ENCODE data around the gene MEGF10. TPM values are rescaled to one million over a fixed set of nuclear protein-coding genes. Genes with fewer than 3 reads are reported as not detected.

The MEGF10 gene
- total RNA-seq, 4 donors from 2014 or later = 0.57 to 6.0 (median 4.3) TPM

DNA sequence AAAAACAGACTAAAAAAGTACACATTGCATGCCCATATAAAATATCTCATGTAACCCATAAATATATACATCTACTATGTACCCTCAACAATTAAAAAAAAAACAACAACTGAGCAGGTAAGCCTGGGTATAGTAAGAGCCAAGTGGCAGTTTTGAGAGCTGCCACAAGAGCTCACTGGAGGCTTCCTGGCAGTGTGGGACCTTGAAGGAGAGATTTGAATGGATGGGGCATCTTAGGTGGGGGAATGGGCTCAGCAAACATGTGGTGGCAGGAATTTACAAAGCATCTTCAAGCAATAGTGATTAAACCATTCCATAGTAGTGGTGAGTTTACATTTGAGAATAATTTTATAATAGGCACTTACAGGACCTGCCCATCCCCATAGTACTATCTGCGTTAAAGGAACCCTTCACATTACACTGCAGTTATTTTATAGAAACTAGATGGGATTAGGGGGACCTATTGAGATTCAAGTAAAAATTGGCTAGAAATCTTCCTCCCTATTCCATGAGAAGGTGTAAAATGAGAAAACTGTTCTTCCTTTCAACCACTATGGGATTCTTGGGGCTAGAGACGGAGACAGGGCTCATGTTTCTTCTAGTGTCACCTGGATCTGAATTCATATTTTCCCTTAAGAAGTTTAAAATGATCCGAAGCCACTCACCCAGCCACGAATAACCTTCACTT is 6.9 kb downstream of the MEGF10 start:
- no peak overlapping the region for H3K4me3 ChIP-seq (ENCODE audit: low read depth, poor library complexity, severe bottlenecking)
- 77 to 89% methylated on average over 4 of the region's 4 CpGs for WGBS, 2 donors
- DNase-seq (ENCODE audit: low spot score in 2 of 2) = no peak
- intact Hi-C loops (cut with DNase I; ENCODE audit: low total_unique reads) = no loop called here
- no peak for TF ChIP-seq POLR2A (IDR thresholded peaks at IDR 0.05)
- TF ChIP-seq, protein P1, sequence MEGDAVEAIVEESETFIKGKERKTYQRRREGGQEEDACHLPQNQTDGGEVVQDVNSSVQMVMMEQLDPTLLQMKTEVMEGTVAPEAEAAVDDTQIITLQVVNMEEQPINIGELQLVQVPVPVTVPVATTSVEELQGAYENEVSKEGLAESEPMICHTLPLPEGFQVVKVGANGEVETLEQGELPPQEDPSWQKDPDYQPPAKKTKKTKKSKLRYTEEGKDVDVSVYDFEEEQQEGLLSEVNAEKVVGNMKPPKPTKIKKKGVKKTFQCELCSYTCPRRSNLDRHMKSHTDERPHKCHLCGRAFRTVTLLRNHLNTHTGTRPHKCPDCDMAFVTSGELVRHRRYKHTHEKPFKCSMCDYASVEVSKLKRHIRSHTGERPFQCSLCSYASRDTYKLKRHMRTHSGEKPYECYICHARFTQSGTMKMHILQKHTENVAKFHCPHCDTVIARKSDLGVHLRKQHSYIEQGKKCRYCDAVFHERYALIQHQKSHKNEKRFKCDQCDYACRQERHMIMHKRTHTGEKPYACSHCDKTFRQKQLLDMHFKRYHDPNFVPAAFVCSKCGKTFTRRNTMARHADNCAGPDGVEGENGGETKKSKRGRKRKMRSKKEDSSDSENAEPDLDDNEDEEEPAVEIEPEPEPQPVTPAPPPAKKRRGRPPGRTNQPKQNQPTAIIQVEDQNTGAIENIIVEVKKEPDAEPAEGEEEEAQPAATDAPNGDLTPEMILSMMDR (IDR thresholded peaks at IDR 0.05) = no peak

DNA sequence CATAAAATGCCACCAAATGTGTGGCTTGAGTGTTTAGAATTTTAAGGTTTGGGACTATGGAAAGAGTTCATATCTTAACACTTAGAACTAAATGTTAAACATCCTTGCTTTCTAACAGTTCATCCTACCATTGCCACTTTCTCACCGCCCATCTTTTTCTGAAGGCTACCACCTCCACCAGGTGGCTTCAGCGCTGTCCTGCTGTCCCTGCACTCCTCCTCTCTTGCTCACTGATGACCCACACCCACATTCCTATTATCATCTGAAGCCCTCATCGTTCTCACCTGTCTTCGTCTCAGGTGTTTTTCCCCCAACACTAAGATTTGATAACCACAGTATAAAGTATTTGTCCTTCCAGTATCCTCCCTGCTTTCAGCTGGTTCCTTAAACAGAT is 7.4 kb downstream of the MEGF10 start:
- WGBS, 2 donors = 84 to 87% methylated on average over 4 of the region's 4 CpGs
- TF ChIP-seq POLR2A (IDR thresholded peaks at IDR 0.05) = no peak
- TF ChIP-seq, protein P1 (IDR thresholded peaks at IDR 0.05) = no peak
- DNase-seq (ENCODE audit: low spot score in 2 of 2) = no peak
- intact Hi-C loops (cut with DNase I; ENCODE audit: low total_unique reads) = no loop called here
- no peak overlapping the region for H3K4me3 ChIP-seq (ENCODE audit: low read depth, poor library complexity, severe bottlenecking)

DNA sequence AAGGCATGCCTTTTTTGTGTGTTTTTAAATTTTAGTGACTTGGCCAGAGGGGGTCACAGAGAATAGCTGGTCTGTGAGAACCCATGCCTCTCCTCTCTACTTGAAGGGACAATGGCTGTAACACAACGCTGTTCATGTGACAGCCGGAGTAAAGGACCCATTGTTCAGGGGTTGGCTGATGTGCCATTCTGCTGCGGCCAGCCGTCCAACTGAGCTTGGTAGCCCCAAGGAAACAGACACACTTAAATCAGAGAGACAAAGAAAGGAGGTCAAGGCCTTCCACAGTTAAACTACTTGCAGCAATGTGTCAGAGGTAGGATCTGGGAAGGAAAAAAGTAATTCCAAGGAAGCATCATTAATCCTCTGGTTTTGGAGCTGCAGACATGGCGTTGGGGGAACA is 8.1 kb downstream of the MEGF10 start:
- TF ChIP-seq, protein P1 (IDR thresholded peaks at IDR 0.05) = no peak
- TF ChIP-seq POLR2A (IDR thresholded peaks at IDR 0.05) = no peak
- WGBS, 2 donors = 83 to 89% methylated on average over 5 of the region's 5 CpGs
- H3K4me3 ChIP-seq (ENCODE audit: low read depth, poor library complexity, severe bottlenecking) = no peak overlapping the region
- intact Hi-C loops (cut with DNase I; ENCODE audit: low total_unique reads) = no loop called here
- DNase-seq (ENCODE audit: low spot score in 2 of 2) = no peak

DNA sequence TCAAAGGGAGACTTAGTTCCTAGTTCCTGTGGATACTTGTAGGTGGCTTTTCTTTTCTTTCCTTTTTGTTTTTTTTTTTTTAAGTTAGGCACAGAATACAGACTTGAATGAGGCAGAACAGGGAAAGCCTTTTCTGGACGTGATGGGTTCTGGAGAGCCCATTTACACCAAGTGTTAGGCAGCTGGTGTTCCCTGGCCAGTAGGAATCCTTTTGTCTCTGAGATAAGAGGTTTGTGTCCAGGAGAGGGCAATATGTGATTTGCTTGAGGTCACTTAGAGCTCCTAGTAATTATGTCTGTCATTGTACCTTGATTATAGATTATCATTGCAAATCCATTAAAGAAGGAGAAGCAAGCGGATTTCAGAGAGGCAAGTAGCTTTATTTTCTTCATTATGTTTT is 9.1 kb downstream of the MEGF10 start:
- TF ChIP-seq, protein P1 (IDR thresholded peaks at IDR 0.05) = no peak
- no peak for TF ChIP-seq POLR2A (IDR thresholded peaks at IDR 0.05)
- 65 to 73% methylated on average over 2 of the region's 2 CpGs for WGBS, 2 donors
- no peak for DNase-seq (ENCODE audit: low spot score in 2 of 2)
- no peak overlapping the region for H3K4me3 ChIP-seq (ENCODE audit: low read depth, poor library complexity, severe bottlenecking)
- intact Hi-C loops (cut with DNase I; ENCODE audit: low total_unique reads) = no loop called here

DNA sequence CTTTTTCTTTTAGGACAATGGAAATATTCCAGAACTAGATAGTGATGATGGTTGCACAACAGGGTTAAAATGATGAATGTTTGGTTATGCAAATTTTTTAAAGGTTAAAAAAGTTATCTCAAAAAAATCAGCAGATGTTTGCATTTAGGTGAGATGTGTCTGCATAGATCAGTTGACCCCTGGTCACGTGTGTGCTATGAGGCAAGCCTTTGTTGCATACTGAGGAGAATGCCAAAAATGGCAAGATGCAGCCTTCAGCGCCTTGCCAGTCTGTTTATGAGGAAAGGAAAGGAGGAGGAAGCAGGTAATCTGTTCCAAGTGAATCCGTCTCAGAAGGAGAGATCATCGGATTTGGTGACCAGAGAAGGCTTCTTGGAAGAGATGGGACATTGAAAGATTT is 11.9 kb downstream of the MEGF10 start:
- intact Hi-C loops (cut with DNase I; ENCODE audit: low total_unique reads) = no loop called here
- 75 to 80% methylated on average over 4 of the region's 4 CpGs for WGBS, 2 donors
- DNase-seq (ENCODE audit: low spot score in 2 of 2) = no peak
- TF ChIP-seq, protein P1 (IDR thresholded peaks at IDR 0.05) = no peak
- no peak for TF ChIP-seq POLR2A (IDR thresholded peaks at IDR 0.05)
- no peak overlapping the region for H3K4me3 ChIP-seq (ENCODE audit: low read depth, poor library complexity, severe bottlenecking)

DNA sequence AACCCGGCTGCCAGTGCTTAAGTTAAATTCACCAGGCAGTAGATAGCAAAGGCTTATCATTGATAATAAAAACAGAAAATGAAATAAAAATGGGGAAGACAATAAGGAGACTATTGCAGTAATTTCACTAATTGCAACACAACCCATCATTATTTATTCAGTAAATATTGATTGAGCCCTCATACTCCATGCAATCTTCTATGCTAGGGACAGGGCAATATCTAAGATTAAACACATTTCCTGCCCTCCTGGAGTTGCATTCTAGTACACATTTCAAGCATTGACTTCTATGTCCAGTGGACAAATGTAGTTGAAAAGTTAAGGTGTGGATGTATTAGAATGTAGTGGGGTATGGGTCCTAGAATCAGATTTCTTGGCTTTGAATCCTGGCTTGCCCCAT is 12.8 kb downstream of the MEGF10 start:
- 83 to 100% methylated on average over 1 of the region's 1 CpG for WGBS, 2 donors
- intact Hi-C loops (cut with DNase I; ENCODE audit: low total_unique reads) = no loop called here
- TF ChIP-seq, protein P1 (IDR thresholded peaks at IDR 0.05) = no peak
- no peak for TF ChIP-seq POLR2A (IDR thresholded peaks at IDR 0.05)
- no peak overlapping the region for H3K4me3 ChIP-seq (ENCODE audit: low read depth, poor library complexity, severe bottlenecking)
- no peak for DNase-seq (ENCODE audit: low spot score in 2 of 2)
